Measurements from ENCODE around the gene MFSD2B.
"Not testable (repeated sequence)": the region's sequence is repeated elsewhere in the genome, so short reads cannot be mapped to it uniquely, and the experiment has no call there.

MFSD2B gene

GRCh38 chr2:24009680-24010476, at the start of gene MFSD2B:
Gene MFSD2B (plus strand): TSS chr2:24010085. CDS start chr2:24010097, 12 bp downstream.
- in situ Hi-C loops (cut with HindIII; ENCODE audit: low sequenced_read_pairs): no loop called here

- in situ Hi-C loops (cut with HindIII; ENCODE audit: low sequenced_read_pairs): no loop called here
Observed at GRCh38 chr2:23967846-23968245, 42.0 kb upstream of the MFSD2B start.

DNA sequence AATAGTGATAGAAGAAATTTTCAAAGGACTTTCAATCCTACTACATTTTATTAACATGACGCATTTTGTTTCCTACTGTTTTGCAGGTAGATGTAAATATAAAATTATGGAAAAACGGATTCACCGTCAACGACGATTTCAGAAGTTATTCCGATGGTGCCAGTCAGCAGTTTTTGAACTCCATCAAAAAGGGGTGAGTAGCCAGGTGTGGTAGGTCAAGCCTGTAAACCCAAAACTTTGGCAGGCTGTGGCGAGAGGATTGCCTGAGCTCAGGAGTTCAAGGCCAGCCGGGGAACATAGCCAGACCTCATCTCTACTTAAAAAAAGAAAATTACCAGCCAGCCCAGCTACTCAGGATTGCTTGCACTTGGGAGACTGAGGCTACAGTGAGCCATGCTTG, 33.0 kb upstream of the MFSD2B start:
- in situ Hi-C loops (cut with HindIII; ENCODE audit: low sequenced_read_pairs): no loop called here

- in situ Hi-C loops (cut with HindIII; ENCODE audit: low sequenced_read_pairs): no loop called here
Observed at GRCh38 chr2:23988371-23988770, 21.5 kb upstream of the MFSD2B start.

DNA sequence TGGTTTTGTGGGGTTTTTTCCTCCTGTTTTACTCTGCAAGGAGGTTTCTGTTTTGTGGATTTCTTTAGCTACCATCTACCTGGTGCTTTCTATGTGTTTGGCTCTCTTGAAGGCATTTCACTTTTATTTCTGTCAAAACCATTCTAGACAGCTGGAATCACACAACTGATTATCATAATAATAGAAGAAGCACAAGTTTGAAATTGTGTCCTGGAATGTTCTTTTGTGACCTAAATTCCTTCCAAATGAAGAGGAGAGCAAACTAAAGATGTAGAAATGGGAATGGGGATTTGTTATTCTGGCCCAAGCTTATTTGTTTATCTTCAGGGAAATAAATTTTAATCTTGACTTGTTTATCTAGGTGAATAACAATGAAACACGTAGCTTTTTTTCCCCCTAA, 17.0 kb upstream of the MFSD2B start:
- in situ Hi-C loops (cut with HindIII; ENCODE audit: low sequenced_read_pairs): no loop called here

- in situ Hi-C loops (cut with HindIII; ENCODE audit: low sequenced_read_pairs): no loop called here
Observed at GRCh38 chr2:23993736-23994269, 16.1 kb upstream of the MFSD2B start.

DNA sequence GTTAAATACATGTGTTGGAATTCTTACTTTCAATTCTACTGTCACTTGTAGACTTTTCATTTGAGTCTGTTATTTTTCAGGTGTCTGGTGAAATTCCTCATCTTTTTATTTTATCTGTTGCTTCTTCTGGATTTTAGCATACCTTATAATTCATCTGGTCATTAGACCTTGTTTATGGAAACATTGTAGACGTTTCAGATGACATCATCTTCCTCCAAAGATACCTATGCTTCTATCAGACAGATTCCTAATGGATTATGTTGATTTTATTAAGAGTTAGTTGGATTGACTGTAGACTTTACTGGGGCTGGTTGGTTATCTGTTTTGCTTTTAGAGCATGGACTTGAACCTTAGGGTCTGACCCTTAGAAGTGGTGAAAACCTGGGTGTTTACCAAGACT, 15.3 kb upstream of the MFSD2B start:
- in situ Hi-C loops (cut with HindIII; ENCODE audit: low sequenced_read_pairs): no loop called here

GRCh38 chr2:24007693-24008092, 2.2 kb upstream of the MFSD2B start:
- in situ Hi-C loops (cut with HindIII; ENCODE audit: low sequenced_read_pairs): no loop called here

DNA sequence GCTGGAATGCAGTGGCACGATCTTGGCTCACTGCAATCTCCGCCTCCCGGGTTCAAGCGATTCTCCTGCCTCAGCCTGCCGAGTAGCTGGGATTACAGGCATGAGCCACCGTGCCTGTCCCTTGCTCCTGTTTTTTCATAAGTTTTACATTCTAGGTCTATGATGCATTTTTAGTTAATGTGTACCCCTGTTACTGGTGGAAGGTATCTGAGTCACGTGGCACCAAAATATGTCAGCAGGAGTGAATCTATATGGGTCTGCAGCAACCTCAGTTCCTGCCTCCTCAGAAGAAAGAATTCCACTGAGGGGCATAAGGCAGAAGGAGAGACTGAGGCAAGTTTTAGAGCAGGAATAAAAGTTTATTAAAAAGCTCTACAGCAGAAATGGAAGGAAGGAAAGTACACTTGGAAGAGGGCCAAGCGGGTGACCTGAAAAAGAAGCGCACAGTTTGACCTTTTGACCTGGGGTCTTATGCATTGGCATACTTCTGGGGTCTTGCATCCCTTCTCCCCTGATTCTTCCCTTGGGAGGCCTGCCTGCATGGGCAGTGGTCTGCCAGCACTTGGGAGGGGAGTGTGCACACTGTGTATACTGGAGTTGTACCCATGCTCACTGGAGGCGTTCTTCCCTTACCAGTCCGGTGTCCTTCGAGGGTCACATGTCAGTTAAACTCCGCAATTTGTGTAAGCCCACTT, 1.1 kb upstream of the MFSD2B start:
- in situ Hi-C loops (cut with HindIII; ENCODE audit: low sequenced_read_pairs): no loop called here

- in situ Hi-C loops (cut with HindIII; ENCODE audit: low sequenced_read_pairs): no loop called here
Observed at GRCh38 chr2:24009367-24009679, 562 bp upstream of the MFSD2B start.

GRCh38 chr2:24010477-24011249, 778 bp downstream of the MFSD2B start:
- in situ Hi-C loops (cut with HindIII; ENCODE audit: low sequenced_read_pairs): no loop called here

DNA sequence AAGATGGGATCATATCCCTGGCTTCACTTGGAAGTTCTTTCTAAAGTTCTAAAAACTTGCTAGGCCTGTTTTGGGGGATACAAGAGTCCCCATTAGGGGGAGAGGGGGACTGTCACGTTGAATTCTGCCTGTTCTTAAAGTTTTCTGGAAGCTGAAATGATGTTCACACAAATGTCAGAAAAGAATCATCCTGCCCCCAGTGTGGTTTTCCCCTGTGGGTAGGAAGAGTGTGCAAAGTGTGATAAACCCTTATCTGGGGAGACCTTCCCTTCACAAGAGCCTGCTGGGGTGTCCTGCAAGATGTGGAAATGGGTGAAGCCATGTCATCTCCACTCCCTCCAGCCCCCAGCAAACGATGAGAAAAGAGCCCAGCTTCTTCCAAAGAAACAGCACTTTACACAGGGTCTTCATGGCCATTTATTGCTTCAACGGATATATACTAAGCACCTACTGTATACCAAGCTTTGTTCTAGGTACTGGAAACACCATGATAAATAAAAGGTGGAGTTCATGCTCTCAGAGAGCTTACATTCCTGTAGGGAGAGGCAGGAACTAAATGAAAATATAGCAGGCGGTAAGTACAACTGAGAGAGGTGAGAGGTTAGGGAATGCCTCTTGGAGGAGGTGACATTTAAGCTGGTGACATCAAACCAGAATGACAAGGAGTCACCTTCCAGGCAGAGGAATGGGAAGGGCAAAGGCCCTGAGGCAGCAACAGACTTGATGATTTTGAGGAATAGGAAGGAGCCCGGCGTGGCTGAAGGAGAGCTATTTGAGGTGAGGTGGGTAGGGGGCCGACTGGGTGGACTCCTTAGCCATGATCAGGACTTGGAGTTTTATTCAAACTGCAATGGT, 1.6 kb downstream of the MFSD2B start:
- in situ Hi-C loops (cut with HindIII; ENCODE audit: low sequenced_read_pairs): no loop called here

GRCh38 chr2:24012521-24013188, 2.8 kb downstream of the MFSD2B start:
- in situ Hi-C loops (cut with HindIII; ENCODE audit: low sequenced_read_pairs): no loop called here

GRCh38 chr2:24014902-24015301, 5.0 kb downstream of the MFSD2B start:
- in situ Hi-C loops (cut with HindIII; ENCODE audit: low sequenced_read_pairs): not testable (repeated sequence)

DNA sequence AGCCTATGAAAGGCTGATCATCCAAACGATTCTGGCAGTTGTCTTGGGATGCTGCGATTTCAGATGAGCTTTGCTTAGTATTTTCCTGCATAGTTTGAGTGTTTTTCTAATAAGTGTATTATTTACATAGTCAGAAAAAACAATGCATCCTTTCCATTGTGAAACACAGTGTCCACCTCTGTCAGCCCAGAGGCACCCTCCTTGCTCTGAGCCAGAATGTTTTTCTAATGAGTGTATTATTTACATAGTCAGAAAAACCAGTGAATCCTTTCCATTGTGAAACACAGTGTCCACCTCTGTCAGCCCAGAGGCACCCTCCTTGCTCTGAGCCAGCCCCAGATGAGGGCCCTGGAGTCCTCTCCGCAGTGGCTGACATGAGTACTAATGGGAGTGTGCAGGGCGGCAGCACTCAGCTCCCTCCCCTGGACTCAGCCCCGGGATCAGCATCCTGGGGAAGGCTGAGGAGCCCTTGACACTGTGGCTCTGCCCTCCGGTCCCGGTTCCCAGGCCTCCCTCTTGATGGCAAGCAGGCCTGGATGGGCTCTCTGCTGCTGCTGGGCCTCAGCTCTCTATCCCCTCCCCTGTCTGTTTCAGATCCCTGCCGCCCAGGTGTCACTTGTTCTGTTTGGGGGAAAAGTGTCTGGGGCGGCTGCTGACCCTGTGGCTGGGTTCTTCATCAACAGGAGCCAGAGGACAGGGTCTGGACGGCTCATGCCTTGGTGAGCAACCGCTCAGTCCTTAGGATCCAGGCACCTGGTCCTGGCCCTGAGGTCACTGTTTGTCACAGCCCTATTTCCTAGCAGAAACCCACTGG, 5.9 kb downstream of the MFSD2B start:
- in situ Hi-C loops (cut with HindIII; ENCODE audit: low sequenced_read_pairs): no loop called here

DNA sequence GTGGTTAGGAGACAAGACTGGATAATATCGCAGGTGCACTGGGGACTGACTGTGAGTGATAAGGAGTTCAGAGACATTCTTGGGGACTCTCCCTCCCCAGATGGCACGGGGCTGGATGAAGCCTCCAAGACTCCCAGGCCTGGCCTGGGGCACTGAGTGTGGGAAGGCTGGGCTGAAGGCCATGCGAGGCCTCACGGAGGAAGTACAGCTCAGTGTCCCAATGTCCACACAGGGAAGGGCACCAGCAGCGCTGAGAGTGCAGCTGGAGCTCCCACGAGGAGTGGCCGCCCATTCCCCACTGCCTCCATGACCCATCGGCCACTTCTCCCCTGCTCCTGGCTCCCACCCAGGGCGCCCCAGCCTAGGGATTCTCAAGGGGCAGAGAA, 6.5 kb downstream of the MFSD2B start:
- in situ Hi-C loops (cut with HindIII; ENCODE audit: low sequenced_read_pairs): no loop called here

GRCh38 chr2:24016853-24017703, 7.2 kb downstream of the MFSD2B start:
- in situ Hi-C loops (cut with HindIII; ENCODE audit: low sequenced_read_pairs): no loop called here

DNA sequence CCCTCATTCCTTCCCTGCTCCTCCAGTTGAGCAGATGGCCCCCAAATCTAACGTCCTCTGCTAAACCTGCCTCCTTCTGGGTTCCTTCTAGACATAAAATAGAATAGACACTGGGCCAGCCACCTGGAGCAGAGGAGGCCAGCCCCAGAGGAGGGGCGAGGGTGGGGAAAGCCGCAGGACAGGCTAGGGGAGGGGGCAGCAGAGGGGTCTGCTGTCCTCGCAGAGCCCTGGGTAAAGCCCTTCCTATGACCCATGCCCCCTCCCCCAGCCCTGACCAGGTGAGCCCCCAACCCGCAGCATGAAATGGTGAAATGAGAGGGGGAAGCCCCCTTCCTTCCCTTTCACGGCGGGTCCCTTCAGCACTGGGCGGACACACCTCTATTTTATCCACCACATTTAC, 7.8 kb downstream of the MFSD2B start:
- in situ Hi-C loops (cut with HindIII; ENCODE audit: low sequenced_read_pairs): no loop called here
